Activated CD4-positive, CD25-positive, alpha-beta regulatory T cell treated with anti-CD3 and anti-CD28 coated beads, Interleukin-2, amount 50 U/mL, for 16 hours (primary cell): Measurements from ENCODE around the gene PRDM16.

Experiments
- DNase-seq: peaks from one replicate; pipeline ENCODE4 v3.0.0-alpha.2; 2020; ENCODE audit warnings: low read depth, low spot score

Gene PRDM16

DNA sequence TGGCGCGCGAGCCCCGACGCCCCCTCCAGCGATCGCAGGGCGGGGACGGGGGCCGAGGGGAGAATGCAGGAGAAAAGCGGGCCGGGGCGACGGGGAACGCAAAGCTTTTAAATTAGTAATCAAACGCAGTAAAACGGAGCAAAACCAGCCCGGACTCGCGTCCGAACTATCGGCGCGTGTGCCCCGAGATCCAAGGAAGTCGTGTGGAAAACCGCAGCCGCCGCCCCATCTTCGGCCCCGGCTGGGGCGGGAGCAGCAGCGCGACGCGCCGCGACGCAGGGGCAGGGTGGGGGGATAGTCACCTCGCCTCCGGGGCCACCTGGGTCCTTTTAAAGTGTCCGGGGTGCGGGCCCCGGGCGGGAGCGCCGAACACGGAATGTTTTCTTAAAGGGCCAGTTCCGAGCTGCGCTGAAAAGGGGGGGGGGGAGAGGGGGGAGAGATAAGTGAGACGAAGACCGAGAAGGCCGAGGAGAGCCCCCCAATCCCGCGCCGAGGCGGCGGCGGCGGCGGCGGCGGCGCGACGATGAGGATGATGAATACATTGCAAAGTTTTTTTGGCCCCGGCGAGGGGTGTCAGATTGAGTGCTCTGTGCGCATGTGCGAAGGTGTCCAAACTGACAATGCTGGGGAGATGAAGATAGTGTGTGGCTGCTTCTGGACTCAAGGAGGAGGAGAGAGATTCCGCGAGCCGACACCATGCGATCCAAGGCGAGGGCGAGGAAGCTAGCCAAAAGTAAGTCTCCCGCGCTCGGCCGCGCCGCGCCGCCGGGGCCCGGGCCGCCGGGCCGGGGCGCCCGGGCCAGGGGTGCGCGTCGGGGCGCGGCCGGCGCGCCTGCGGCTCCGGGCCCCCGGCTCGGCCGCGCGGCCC, at the start of gene PRDM16:
PRDM16 (plus strand) TSS at position 640 of the 868 bp plus-strand sequence; CDS start at position 697, 57 bp downstream.
- no peak for DNase-seq

DNA sequence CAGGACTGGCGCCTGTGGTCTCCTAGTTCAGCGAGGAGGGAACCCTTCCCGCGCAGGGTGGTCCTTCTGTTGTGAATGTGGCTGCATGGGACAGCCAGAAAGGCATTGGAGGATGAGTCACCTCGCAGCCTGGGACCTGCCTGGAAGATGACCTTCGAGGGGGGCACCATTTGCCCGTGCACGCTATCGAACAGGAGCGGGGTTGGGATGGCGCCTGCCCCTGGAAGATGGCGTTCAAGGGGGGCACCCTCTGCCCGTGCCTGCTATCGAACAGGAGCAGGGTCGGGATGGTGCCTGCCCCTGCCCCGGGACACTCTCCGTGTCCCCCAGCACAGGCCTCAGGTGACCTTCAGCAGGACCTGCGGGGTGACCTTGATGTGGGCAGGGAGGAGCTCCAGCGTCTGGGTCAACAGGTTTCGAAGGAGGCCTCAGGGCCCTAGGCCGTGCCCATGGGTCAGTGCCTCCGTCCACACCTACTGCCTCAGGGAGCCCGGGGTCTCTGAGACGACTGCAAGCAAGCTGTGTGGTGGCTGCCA, 49.4 kb upstream of the PRDM16 start:
- no peak for DNase-seq

DNA sequence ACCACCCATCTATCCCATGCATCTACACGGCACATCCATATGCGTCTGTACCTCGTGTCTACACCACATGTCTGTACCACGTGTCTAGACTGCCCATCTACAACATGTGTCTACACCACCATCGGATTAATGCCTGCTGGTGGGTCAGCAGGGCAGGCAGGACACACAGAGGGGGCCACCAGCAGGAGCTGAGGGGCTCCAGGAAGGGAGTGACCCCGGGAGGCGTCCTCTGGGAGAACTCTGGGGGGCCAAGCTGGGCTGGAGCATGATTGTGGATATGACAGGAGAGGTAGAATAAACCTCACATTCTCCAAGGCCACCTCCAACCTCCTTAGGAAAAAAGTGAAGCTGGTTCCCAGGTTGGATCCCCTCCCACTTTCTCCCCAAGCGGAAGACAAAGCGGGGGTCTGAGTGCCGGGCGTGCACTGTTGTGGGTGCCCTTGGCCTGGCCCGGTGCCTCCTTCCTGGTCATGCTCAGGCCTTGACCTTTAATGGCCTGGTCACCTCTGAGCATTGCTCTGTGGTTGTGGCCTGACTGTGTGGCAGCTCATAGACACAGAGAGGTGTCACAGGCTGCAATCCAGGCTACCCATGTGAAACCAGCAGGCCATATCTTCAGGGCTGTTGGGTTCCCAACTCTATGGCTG, 48.6 kb upstream of the PRDM16 start:
- no peak for DNase-seq

DNA sequence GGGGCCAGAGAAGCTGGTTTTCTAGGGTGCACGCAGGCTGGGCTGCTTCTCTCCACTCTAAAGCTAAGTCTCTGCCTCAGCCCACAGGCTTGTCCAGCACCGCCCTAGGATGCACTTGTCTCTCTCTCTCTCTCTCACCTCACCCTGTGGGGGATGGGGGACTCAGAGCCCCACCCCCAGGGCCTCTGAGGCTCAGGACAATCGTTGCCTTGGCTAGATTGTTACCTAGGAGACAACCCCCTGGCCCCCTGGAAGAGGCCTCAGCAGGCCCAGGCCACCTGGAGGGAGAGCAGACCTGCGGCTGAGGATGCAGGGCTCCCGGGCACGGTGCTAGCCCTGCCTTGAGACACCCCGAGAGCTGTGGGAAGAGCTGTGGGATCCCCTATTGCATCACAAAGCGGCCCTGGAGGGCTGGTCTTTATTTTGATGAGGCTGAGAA, 47.8 kb upstream of the PRDM16 start, which contains the start of gene ACTRT2:
ACTRT2 (plus strand) TSS at position 235 of the 439 bp plus-strand sequence. CDS start 220 bp downstream, outside the sequence.
- DNase-seq: no peak

DNA sequence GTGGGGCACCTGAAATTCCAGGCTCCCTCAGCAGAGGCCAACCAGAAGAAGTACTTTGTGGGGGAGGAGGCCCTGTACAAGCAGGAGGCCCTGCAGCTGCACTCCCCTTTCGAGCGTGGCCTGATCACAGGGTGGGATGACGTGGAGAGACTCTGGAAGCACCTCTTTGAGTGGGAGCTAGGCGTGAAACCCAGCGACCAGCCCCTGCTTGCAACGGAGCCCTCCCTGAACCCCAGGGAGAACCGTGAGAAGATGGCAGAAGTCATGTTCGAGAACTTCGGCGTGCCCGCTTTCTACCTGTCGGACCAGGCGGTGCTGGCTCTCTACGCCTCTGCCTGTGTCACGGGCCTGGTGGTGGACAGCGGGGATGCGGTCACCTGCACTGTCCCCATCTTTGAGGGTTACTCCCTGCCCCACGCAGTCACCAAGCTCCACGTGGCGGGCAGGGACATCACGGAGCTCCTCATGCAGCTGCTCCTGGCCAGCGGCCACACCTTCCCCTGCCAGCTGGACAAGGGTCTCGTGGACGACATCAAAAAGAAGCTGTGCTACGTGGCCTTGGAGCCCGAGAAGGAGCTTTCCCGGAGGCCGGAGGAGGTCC, 47.1 kb upstream of the PRDM16 start:
- no peak for DNase-seq

DNA sequence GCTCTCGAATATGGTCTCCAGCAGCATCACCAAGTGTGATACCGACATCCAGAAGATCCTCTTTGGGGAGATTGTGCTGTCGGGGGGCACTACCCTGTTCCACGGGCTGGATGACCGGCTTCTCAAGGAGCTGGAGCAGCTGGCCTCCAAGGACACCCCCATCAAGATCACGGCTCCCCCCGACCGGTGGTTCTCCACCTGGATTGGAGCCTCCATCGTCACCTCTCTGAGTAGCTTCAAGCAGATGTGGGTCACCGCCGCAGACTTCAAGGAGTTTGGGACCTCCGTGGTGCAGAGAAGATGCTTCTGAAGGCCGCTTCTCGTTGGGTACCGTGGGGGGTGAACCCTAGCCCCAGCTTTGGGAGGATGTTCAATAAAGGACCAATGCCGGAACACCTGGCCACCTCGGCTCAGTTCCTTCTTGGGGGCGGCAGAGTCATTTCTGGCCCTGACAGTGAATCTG, 46.5 kb upstream of the PRDM16 start:
- no peak for DNase-seq

DNA sequence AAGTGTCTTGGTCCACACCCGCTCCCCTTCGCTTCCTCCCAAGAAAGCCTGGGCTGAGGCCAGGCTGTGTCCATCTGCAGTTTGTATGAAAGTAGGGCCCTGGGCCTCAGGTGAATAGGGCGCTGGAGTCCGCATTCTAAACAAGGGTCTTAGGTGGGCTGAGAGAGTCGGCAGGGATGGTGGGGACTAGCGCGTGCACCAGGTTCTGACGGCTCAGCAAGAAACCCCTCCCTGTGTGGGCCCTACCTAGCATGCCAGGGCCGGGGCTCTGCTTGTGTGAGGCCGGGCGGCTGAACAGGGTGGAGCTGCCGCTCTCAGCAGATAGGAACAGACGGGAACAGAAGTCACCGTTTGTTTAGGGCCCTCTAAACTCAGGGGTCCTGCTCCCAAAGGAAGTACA, 46.0 kb upstream of the PRDM16 start:
- no peak for DNase-seq

DNA sequence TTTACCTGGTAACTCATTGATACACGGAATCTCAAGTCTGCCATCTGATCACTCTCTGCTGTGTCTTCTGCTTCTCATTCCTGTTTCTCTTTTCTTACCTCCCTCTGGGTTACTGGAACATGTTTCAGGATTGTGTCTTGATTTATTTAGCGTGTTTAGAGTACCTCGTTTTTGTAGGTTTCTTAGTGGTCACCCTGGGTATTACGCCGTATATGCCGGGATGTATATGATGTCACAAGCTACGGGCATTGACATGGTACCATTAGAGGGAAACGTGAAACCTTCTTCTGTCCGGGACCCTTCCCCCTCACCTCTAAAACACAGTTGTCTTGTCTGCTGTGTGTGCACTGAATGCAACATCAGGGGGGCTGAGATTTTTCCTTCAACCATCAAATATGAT, 45.0 kb upstream of the PRDM16 start:
- DNase-seq: no peak

DNA sequence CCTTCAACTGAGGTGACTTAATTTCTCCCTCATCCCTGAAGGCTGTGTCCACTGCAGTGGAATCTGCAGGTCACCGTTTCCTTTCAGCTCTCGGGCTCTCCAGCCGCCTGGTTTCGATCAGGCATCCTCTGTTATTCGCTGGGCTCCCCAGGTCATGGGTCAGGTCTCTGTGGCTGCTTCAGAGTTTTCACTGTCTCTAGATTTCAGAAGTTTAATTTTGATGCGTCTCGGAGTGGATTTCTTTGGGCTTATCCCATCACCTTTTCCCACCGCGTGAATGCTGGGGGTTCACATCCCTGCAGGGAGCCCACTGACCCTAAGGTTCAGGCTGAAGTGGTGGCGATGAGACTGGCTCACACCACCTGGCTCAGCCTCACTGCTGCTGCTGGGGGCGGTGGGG, 44.4 kb upstream of the PRDM16 start:
- no peak for DNase-seq

DNA sequence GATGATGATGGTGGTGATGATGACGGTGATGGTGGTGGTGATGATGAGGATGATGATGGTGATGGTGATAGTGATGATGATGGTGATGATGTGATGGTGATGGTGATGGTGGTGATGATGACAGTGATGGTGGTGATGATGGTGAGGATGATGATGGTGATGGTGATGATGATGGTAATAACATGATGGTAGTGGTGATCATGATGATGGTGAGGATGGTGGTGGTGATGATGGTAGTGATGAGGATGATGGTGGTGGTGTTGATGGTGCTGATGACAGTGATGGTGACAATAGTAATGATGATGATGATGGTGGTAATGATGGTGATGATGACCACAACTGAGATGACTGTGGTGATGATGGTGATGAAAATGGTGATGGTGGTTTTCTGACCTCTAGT, 42.9 kb upstream of the PRDM16 start:
- DNase-seq: no peak

DNA sequence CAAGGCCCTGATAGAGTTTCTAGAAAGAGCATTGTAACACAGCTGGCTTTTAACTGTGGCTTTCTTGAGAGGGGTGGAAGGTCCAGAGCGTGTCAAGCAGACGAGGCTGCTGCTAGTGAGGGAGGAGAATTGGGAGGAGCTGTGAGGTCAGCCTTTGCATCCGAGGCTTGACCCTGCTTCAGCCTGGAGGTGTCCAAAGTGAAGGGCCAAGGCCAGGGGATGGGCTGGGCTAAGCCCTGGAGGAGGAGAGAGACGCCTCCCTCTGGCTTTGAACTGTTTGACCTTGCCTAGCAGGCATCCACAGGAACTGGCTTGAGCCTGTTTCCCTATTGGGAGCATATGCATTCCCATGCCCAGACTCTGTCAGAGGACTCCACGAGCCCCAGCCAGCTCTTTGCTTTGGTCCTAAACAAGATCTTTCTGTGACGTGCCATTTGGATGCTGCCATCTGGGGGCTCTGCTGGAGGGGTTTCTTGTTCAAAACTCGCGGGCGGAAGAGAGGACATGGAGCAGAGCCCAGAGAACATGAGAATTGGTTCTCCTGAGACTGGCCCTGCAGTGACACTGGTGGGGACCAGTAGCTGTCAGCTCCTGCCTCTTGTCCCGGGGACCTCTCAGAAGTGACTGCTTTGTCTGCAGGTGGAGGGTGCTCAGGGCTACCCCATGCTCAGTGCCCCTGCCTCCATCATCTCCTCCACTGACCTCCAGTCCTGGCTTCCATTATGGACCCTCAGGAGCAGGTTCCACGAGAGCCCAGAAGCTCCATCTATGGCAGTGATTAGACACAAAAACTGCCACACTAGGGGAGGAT, 42.2 kb upstream of the PRDM16 start:
- DNase-seq: no peak

DNA sequence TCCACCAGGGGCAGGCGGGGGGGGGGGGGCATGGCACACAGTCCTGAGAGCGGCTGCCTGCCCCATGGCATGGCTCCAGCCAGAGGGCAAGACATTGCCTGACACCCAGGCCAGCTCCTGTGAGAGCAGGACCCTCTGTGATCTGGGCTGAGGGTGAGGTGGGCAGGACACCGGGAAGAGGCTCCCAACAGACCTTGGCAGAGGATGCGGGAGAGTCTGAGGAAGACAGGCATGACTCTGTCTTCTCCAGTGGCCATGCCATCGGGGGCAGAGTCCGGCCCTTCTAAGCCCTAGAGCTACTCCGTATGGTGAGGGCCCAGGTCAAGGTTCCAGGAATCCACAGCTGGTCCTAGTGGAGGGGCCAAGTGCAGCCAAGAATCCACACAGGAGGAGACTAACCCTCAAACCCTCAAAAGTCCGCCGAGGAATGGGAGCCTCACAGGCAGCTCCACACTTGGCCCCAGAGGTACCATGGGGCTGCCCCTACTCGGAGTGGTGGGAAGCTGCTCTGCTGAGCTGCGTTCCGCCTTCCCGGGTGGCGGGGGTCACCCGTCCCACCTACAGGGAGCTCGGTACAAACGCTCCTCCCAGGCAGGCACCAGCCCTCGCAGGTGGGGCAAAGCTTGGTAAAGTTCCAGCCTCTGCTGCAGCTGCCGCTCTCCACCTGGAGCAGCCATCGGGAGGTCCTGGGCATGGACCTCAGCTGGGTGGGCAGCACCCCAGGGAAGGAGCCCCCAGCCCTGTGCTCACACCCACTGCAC, 41.2 kb upstream of the PRDM16 start:
- no peak for DNase-seq

DNA sequence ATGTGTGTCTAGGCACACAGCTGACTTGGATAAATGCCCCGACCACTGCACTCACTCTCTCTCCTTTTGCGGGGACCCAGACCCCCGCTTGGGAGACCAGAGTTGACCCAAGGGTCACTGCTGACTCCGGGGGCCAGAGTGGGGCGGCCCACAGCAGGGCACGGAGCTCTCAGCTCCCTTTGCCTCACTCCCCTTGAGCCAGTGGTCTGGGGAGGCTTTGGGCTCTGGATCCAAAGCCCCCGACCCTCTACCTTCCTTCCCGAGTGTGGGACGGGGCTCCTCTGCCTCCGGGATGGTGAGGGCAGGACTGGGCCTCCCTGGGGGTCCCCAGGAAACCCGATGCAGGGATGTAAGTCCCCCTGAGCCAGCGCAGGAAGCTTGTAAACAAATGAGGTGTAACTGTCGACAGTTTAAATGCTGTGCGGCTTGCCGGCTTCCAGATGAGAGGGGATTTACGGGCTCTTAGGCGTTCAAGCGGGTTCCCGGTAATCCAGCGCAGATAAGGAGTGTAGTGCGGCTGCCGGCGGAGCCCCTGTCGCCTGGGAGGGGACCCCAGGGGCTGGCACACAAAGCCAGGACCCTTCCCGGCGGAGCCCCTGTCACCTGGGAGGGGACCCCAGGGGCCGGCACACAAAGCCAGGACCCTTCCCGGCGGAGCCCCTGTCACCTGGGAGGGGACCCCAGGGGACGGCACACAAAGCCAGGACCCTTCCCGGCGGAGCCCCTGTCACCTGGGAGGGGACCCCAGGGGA, 40.3 kb upstream of the PRDM16 start:
- DNase-seq: no peak

DNA sequence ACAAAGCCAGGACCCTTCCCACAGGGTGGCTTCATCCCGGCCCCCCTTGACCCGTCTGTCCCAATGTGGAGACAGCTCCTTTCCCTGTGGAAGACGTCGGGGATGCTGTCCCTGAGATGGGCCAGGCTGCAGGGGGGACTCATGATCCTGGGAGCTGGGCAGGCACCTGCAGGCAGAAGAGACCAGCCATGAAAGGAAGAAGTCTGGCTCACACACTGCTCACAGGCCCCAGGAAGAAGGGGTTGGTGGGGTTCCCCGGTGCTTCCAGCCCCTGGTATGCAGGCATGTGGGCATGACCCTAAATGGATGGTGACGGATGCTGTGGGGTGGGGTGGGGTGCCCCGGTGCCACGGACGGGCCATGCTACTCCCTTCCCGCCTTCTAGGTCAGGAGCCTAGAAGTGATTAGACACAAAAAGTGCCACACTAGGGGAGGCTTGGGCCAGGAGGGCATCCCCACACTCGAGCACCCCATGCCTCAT, 39.5 kb upstream of the PRDM16 start:
- no peak for DNase-seq

DNA sequence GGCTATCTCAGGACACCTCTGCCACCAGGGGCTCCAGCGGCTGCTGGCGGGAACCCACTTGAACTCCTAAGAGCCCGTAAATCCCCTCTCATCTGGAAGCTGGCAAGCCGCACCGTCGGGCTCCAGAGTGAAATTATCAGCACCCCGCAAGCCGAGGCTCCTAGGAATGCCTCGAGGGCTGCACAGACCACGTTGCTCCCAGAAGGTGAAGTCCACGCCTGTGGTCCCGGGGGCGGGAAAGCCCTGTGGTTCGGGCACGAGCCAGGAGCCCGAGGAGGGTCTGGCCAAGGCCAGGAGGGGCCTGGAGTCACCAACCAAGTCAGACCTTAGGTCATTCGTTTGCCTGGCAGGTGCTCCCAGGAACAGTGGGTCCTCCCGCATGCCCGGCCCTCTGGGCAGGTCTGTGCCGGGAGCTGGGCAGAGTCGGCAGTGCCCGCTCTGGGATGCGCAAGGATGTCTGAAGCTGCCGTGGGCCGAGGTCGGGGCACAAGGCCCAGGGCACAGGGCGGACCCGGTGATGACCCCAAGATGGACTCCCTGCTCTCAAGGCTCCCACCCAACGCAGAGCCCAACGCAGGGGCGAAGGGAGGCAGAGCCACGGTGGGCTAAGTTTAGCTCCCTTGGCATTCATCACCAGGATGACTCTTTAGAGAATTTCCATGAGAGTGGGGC, 38.9 kb upstream of the PRDM16 start:
- no peak for DNase-seq

DNA sequence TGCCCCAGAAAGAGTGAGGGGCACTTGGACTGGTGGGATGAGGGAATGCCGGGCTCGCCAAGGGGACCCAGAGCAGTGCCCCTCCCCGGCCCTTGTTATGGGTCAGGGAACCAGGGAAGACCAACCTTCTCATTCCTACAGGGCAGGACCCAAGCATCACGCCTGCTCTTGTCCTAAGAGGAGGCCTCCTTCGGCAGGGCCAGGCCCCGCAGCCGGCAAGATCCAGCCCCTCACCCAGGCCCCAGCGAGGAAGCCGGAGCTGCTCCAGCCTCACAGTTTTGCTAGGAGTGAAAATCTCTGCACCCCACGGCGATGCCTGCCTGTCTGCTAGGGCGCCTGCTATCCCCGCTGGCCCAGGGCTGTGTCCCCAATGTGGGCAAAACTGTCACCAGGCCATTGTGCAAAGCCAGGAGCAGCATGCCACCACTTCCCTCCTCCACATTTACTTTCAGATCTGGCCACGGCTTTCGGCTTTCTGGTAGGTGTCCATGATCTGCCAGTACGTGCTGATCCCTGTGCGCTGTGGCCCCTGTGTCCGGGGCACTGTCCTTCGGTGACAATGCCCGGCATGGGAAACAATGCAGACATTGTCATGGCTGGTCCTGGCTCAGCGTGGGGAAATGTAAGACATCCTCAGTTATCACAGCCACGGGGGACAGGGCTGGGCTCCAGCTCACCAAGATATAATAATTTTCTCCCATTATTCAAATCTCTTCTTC, 38.2 kb upstream of the PRDM16 start:
- DNase-seq: no peak

DNA sequence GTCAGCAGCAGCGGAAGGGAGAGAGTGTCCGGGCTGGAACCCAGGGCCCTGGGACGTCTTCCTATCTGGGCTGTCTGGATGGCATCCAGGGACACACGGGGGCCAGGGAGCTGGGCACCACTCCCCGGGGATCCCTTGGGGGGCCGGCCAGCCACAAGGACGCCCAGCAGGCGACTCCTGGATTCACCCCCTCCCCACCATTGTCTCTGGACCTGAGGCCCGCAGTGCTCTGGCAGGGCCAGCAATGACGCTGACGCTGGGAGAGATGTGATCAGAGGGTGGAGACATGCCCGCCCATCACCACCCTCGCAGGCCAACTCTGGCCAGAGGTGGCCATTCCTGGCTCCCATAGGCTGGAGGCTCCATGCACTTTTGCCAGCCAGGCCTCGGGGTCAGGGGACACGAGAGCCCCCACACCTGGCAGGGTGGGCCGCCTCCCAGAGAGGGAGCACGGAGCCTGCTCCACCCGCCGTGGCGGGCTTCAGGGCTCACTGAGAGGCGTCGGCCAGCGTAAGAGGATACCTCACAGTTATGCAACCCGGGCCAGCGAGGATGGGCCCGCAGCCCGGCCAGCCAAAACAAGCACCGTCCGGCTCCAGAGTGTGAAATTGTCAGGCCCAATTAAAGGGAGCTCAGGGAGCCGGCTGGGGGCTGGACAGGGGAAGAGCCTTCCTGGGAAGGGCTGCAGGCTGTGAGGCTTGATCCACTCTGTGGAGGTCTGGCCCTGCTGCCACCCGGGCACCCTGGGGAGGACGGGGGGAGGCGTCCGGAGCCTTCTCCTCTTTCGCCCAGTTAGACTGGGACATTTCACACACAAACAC, 37.4 kb upstream of the PRDM16 start:
- DNase-seq: no peak
